Activated CD4-positive, alpha-beta T cell treated with anti-CD3 and anti-CD28 coated beads for 36 hours (primary cell): Measurements from ENCODE around the gene ITGB8. TPM values are rescaled to one million over a fixed set of nuclear protein-coding genes. Genes with fewer than 3 reads are reported as not detected.

Experiments
- ATAC-seq: fragments of 200-7000 bp; cut with Tn5 transposase; one replicate; pipeline ENCODE4 v1.10.0; 2021; ENCODE audit warnings: mild to moderate bottlenecking, moderate library complexity
- CTCF ChIA-PET: fragments of 350-600 bp; sonication (Branson Sonifier 250); formaldehyde crosslinking; loops from one replicate; lab custom pipeline; 2021; ENCODE audit warnings: antibody characterized with exemption; lab: Charles Lee
- POLR2A ChIA-PET: fragments of 350-600 bp; sonication (Branson Sonifier 250); formaldehyde crosslinking; loops from one replicate; lab custom pipeline; 2021; ENCODE audit warnings: antibody characterized with exemption, inconsistent platforms; lab: Charles Lee
- DNase-seq: peaks from one replicate; pipeline ENCODE4 v3.0.0-alpha.2; 2020
- H3K27ac Mint-ChIP-seq: one replicate; pipeline ENCODE4 v1.8.0; 2021; ENCODE audit warnings: mixed read lengths
- H3K27me3 Mint-ChIP-seq: one replicate; pipeline ENCODE4 v1.8.0; 2021; ENCODE audit warnings: mixed read lengths
- H3K36me3 Mint-ChIP-seq: one replicate; pipeline ENCODE4 v1.8.0; 2021; ENCODE audit warnings: low read depth, mixed read lengths
- H3K4me1 Mint-ChIP-seq: one replicate; pipeline ENCODE4 v1.8.0; 2021; ENCODE audit warnings: mixed read lengths
- H3K4me3 Mint-ChIP-seq: one replicate; pipeline ENCODE4 v1.8.0; 2021; ENCODE audit warnings: mild to moderate bottlenecking, moderate library complexity, mixed read lengths
- H3K9me3 Mint-ChIP-seq: one replicate; pipeline ENCODE4 v1.8.0; 2021; ENCODE audit warnings: low read depth, mixed read lengths
- intact Hi-C, 2 experiments: fragments of 100-400 bp; cut with DNase I in 1 of 2; cut with micrococcal nuclease in 1 of 2; formaldehyde crosslinking; loops; one replicate each; pipeline versions ENCODE4 v1.14.2 to v1.15.1; 2022 to 2024; cut with DNase I, micrococcal nuclease
- total RNA-seq, 2 experiments: library from RNA; stranded (reverse); gene quantifications; one replicate each; pipeline ENCODE4 v1.2.3, GENCODE V29; 2021

ITGB8 gene
- total RNA-seq, 2 experiments from 2014 or later, result 0.07 TPM; not detected in 1

- no peak overlapping the region for H3K4me3 Mint-ChIP-seq
- ATAC-seq, result no peak
- intact Hi-C loops, result loop anchor here (2.0 to 10.0 kb wide), 3 partner anchors 556 to 598 kb away; no protein-coding TSS in a partner anchor
These were observed 20.4 kb upstream of the ITGB8 start for GRCh38 chr7:20310301-20310700.

GRCh38 chr7:20310963-20311742 is 19.5 kb upstream of the ITGB8 start:
- no peaks in the 10 kb centered on the region for H3K27me3 Mint-ChIP-seq
- ATAC-seq (no peak), DNase-seq (no peak)
- H3K4me1 Mint-ChIP-seq, result no peaks in the 10 kb centered on the region
- H3K4me3 Mint-ChIP-seq, result no peak overlapping the region
- H3K36me3 Mint-ChIP-seq, result no peaks in the 10 kb centered on the region
- intact Hi-C loops, result loop anchor here (2.0 to 10.0 kb wide), 3 partner anchors 556 to 599 kb away; no protein-coding TSS in a partner anchor
- H3K9me3 Mint-ChIP-seq, result no peaks in the 10 kb centered on the region
- H3K27ac Mint-ChIP-seq, result no peak overlapping the region
- CTCF ChIA-PET, result interaction anchor here (1.0 to 2.0 kb wide), 4 partner anchors 11 to 597 kb away, joined by 3 to 8 read pairs (median 4); no protein-coding TSS in a partner anchor
- POLR2A ChIA-PET, result no interaction called here

More at GRCh38 chr7:20310301-20310700, 20.4 kb upstream of the ITGB8 start:
- Mint-ChIP-seq H3K27me3 (no peaks in the 10 kb centered on the region), H3K36me3 (no peaks in the 10 kb centered on the region), H3K9me3 (no peaks in the 10 kb centered on the region), H3K27ac (no peak overlapping the region), H3K4me1 (no peaks in the 10 kb centered on the region)
- DNase-seq, result no peak
- CTCF ChIA-PET, result interaction anchor here (1.0 kb wide), 1 partner anchor 559 kb away, joined by 3 read pairs; no protein-coding TSS in a partner anchor
- POLR2A ChIA-PET, result no interaction called here

GRCh38 chr7:20311743-20312042 is 19.0 kb upstream of the ITGB8 start:
- no peaks in the 10 kb centered on the region for H3K27me3 Mint-ChIP-seq
- DNase-seq (no peak), ATAC-seq (no peak)
- ChIA-PET POLR2A (no interaction called here), CTCF (interaction anchor here (0.6 to 2.0 kb wide), 4 partner anchors 12 to 598 kb away, joined by 3 to 8 read pairs (median 4); no protein-coding TSS in a partner anchor)
- intact Hi-C loops, result loop anchor here (2.0 to 10.0 kb wide), 3 partner anchors 557 to 599 kb away; no protein-coding TSS in a partner anchor
- H3K36me3 Mint-ChIP-seq, result no peaks in the 10 kb centered on the region
- no peak overlapping the region for H3K27ac Mint-ChIP-seq
- no peaks in the 10 kb centered on the region for H3K9me3 Mint-ChIP-seq
- no peak overlapping the region for H3K4me3 Mint-ChIP-seq
- H3K4me1 Mint-ChIP-seq, result no peaks in the 10 kb centered on the region

GRCh38 chr7:20312562-20312961 is 18.1 kb upstream of the ITGB8 start:
- ChIA-PET CTCF (interaction anchor here (0.8 to 2.0 kb wide), 3 partner anchors 12 to 599 kb away, joined by 3 to 8 read pairs (median 4); no protein-coding TSS in a partner anchor), POLR2A (no interaction called here)
- DNase-seq, result no peak

GRCh38 chr7:20313626-20314025 is 17.1 kb upstream of the ITGB8 start:
- CTCF ChIA-PET, result interaction anchor here (0.8 kb wide), 1 partner anchor 13 kb away, joined by 3 read pairs; no protein-coding TSS in a partner anchor
- no peak overlapping the region for H3K4me3 Mint-ChIP-seq
- intact Hi-C loops, result loop anchor here (5.0 to 10.0 kb wide), 2 partner anchors 559 to 601 kb away; no protein-coding TSS in a partner anchor
- no peak overlapping the region for H3K27ac Mint-ChIP-seq
- H3K4me1 Mint-ChIP-seq, result no peaks in the 10 kb centered on the region
- H3K9me3 Mint-ChIP-seq, result no peaks in the 10 kb centered on the region
- ATAC-seq (no peak), DNase-seq (no peak)
- POLR2A ChIA-PET, result no interaction called here
- H3K27me3 Mint-ChIP-seq, result no peaks in the 10 kb centered on the region
- H3K36me3 Mint-ChIP-seq, result no peaks in the 10 kb centered on the region

More at GRCh38 chr7:20312562-20312961, 18.1 kb upstream of the ITGB8 start:
- no peaks in the 10 kb centered on the region for H3K36me3 Mint-ChIP-seq
- H3K27me3 Mint-ChIP-seq, result no peaks in the 10 kb centered on the region
- H3K27ac Mint-ChIP-seq, result no peak overlapping the region
- no peak for ATAC-seq
- intact Hi-C loops, result loop anchor here (5.0 to 10.0 kb wide), 2 partner anchors 558 to 600 kb away; no protein-coding TSS in a partner anchor
- no peaks in the 10 kb centered on the region for H3K9me3 Mint-ChIP-seq
- no peak overlapping the region for H3K4me3 Mint-ChIP-seq
- H3K4me1 Mint-ChIP-seq, result no peaks in the 10 kb centered on the region

- POLR2A ChIA-PET, result no interaction called here
- H3K36me3 Mint-ChIP-seq, result no peaks in the 10 kb centered on the region
- ATAC-seq (no peak), DNase-seq (no peak)
- intact Hi-C loops, result loop anchor here (5.0 to 10.0 kb wide), 2 partner anchors 559 to 602 kb away; no protein-coding TSS in a partner anchor
- CTCF ChIA-PET, result no interaction called here
- H3K4me1 Mint-ChIP-seq, result no peaks in the 10 kb centered on the region
- no peak overlapping the region for H3K4me3 Mint-ChIP-seq
- no peaks in the 10 kb centered on the region for H3K27me3 Mint-ChIP-seq
- H3K9me3 Mint-ChIP-seq, result no peaks in the 10 kb centered on the region
- H3K27ac Mint-ChIP-seq, result no peak overlapping the region
These were observed 16.5 kb upstream of the ITGB8 start for GRCh38 chr7:20314198-20314597.

GRCh38 chr7:20316706-20317105 is 14.0 kb upstream of the ITGB8 start:
- intact Hi-C loops, result loop anchor here in 1 of 2 experiments (10.0 kb wide), 1 partner anchor 562 kb away; no protein-coding TSS in a partner anchor
- CTCF ChIA-PET, result interaction anchor here (0.7 kb wide), 1 partner anchor 288 kb away, joined by 4 read pairs; no protein-coding TSS in a partner anchor
- H3K4me3 Mint-ChIP-seq, result no peak overlapping the region
- no peaks in the 10 kb centered on the region for H3K4me1 Mint-ChIP-seq
- POLR2A ChIA-PET, result no interaction called here
- H3K27ac Mint-ChIP-seq, result no peak overlapping the region
- H3K9me3 Mint-ChIP-seq, result no peaks in the 10 kb centered on the region
- ATAC-seq (no peak), DNase-seq (no peak)
- H3K36me3 Mint-ChIP-seq, result no peaks in the 10 kb centered on the region
- peaks cover 7% of the 10 kb centered on the region for H3K27me3 Mint-ChIP-seq

GRCh38 chr7:20317413-20317812 is 13.3 kb upstream of the ITGB8 start:
- Mint-ChIP-seq H3K9me3 (no peaks in the 10 kb centered on the region), H3K36me3 (no peaks in the 10 kb centered on the region)

GRCh38 chr7:20318933-20319332 is 11.8 kb upstream of the ITGB8 start:
- ChIA-PET POLR2A (no interaction called here), CTCF (no interaction called here)
- Mint-ChIP-seq H3K9me3 (no peaks in the 10 kb centered on the region), H3K4me3 (no peak overlapping the region), H3K36me3 (no peaks in the 10 kb centered on the region), H3K27ac (no peak overlapping the region), H3K4me1 (no peaks in the 10 kb centered on the region), H3K27me3 (peaks cover 10% of the 10 kb centered on the region)
- ATAC-seq (no peak), DNase-seq (no peak)
- intact Hi-C loops, result loop anchor here in 1 of 2 experiments (10.0 kb wide), 1 partner anchor 564 kb away; no protein-coding TSS in a partner anchor

More at GRCh38 chr7:20317413-20317812, 13.3 kb upstream of the ITGB8 start:
- DNase-seq (no peak), ATAC-seq (no peak)
- no peak overlapping the region for H3K4me3 Mint-ChIP-seq
- H3K27me3 Mint-ChIP-seq, result peaks cover 7% of the 10 kb centered on the region
- intact Hi-C loops, result loop anchor here in 1 of 2 experiments (10.0 kb wide), 1 partner anchor 563 kb away; no protein-coding TSS in a partner anchor
- no peak overlapping the region for H3K27ac Mint-ChIP-seq
- CTCF ChIA-PET, result no interaction called here
- POLR2A ChIA-PET, result no interaction called here
- H3K4me1 Mint-ChIP-seq, result no peaks in the 10 kb centered on the region

GRCh38 chr7:20320322-20320721 is 10.4 kb upstream of the ITGB8 start:
- no peak for ATAC-seq
- H3K27ac Mint-ChIP-seq, result no peak overlapping the region
- DNase-seq, result no peak
- H3K4me1 Mint-ChIP-seq, result no peaks in the 10 kb centered on the region
- ChIA-PET POLR2A (no interaction called here), CTCF (interaction anchor here (0.5 to 1.1 kb wide), 2 partner anchors 278 to 335 kb away, joined by 3 read pairs; no protein-coding TSS in a partner anchor)
- peaks cover 13% of the 10 kb centered on the region for H3K27me3 Mint-ChIP-seq
- no peaks in the 10 kb centered on the region for H3K9me3 Mint-ChIP-seq
- no peaks in the 10 kb centered on the region for H3K36me3 Mint-ChIP-seq
- H3K4me3 Mint-ChIP-seq, result no peak overlapping the region
- intact Hi-C loops, result no loop called here

GRCh38 chr7:20320786-20321185 is 9.9 kb upstream of the ITGB8 start:
- Mint-ChIP-seq H3K4me3 (no peak overlapping the region), H3K9me3 (no peaks in the 10 kb centered on the region), H3K4me1 (no peaks in the 10 kb centered on the region), H3K36me3 (no peaks in the 10 kb centered on the region), H3K27me3 (peaks cover 13% of the 10 kb centered on the region), H3K27ac (no peak overlapping the region)
- CTCF ChIA-PET, result interaction anchor here (1.1 kb wide), 1 partner anchor 278 kb away, joined by 3 read pairs; no protein-coding TSS in a partner anchor
- POLR2A ChIA-PET, result no interaction called here
- DNase-seq (no peak), ATAC-seq (no peak)
- intact Hi-C loops, result no loop called here
